Fibroblast of skin of scalp (primary cell): ENCODE data around the gene TNFRSF1B.

Experiments
- DNase-seq: peaks from one replicate; pipeline ENCODE4 v3.0.0-alpha.2; 2013

The TNFRSF1B gene

GRCh38 chr1:12158357-12159092 lies 8.3 kb upstream of the TNFRSF1B start:
- DNase-seq = no peak

GRCh38 chr1:12159816-12160215 lies 7.0 kb upstream of the TNFRSF1B start:
- DNase-seq = no peak

GRCh38 chr1:12161324-12161661 lies 5.5 kb upstream of the TNFRSF1B start:
- no peak for DNase-seq

GRCh38 chr1:12161662-12162458 lies 4.9 kb upstream of the TNFRSF1B start:
- peak; percentile 84 for DNase-seq

GRCh38 chr1:12162459-12163137 lies 4.2 kb upstream of the TNFRSF1B start:
- DNase-seq = no peak

- no peak for DNase-seq
Observed at GRCh38 chr1:12163210-12163609, 3.6 kb upstream of the TNFRSF1B start.

GRCh38 chr1:12164210-12164609 lies 2.6 kb upstream of the TNFRSF1B start:
- no peak for DNase-seq

GRCh38 chr1:12165342-12165741 lies 1.4 kb upstream of the TNFRSF1B start:
- DNase-seq = no peak

- DNase-seq = no peak
Observed at GRCh38 chr1:12167493-12168429, 970 bp downstream of the TNFRSF1B start.

- DNase-seq = no peak
Observed at GRCh38 chr1:12168451-12169160, 1.8 kb downstream of the TNFRSF1B start.

- no peak for DNase-seq
Observed at GRCh38 chr1:12169442-12170135, 2.8 kb downstream of the TNFRSF1B start.

- DNase-seq = no peak
Observed at GRCh38 chr1:12170263-12170671, 3.5 kb downstream of the TNFRSF1B start.

GRCh38 chr1:12171206-12172041 lies 4.6 kb downstream of the TNFRSF1B start:
- DNase-seq = no peak

GRCh38 chr1:12172042-12172851 lies 5.5 kb downstream of the TNFRSF1B start:
- no peak for DNase-seq

- no peak for DNase-seq
Observed at GRCh38 chr1:12173041-12173509, 6.3 kb downstream of the TNFRSF1B start.

GRCh38 chr1:12173631-12174121 lies 6.9 kb downstream of the TNFRSF1B start:
- no peak for DNase-seq

- DNase-seq = no peak
Observed at GRCh38 chr1:12174924-12175810, 8.4 kb downstream of the TNFRSF1B start.
